CD14-positive monocyte (primary cell): ENCODE measurements around the gene UBASH3B. TPM values are rescaled to one million over a fixed set of nuclear protein-coding genes. Genes with fewer than 3 reads are reported as not detected.

Experiments used
- DNase-seq, 3 donors: peaks; one replicate each; pipeline ENCODE4 v3.0.0-alpha.2; 2011 to 2022
- H2AFZ ChIP-seq: 2 replicates; pipeline ENCODE4 v1.6.0; 2012; ENCODE audit warnings: mild to moderate bottlenecking, low read depth, low read length, inconsistent platforms; ENCODE audit not compliant: insufficient read depth, poor library complexity, severe bottlenecking
- H3K27ac ChIP-seq, 2 donors: 1 replicate in 1 of 2; 2 replicates in 1 of 2; pipeline ENCODE4 v1.5.1; 2012 to 2013; ENCODE audit warnings: low read length in 2 of 2, control low read depth in 1 of 2, inconsistent platforms in 1 of 2, low read depth in 1 of 2, mild to moderate bottlenecking in 1 of 2
- H3K27me3 ChIP-seq, 2 donors: one replicate each; pipeline versions ENCODE4 v1.6.0 to v1.6.1; 2011 to 2013; ENCODE audit warnings: low read length in 2 of 2; ENCODE audit not compliant: control insufficient read depth in 2 of 2, insufficient read depth in 2 of 2
- H3K36me3 ChIP-seq, 2 donors: replicated peaks in 1 of 2; 1 replicate in 1 of 2; 2 replicates in 1 of 2; pipeline versions ENCODE4 v1.5.1 to v1.6.1; 2012 to 2013; ENCODE audit warnings: low read length in 2 of 2, control low read depth in 1 of 2, inconsistent platforms in 1 of 2, mild to moderate bottlenecking in 1 of 2; ENCODE audit not compliant: insufficient read depth in 2 of 2, control insufficient read depth in 1 of 2
- H3K4me1 ChIP-seq, 2 donors: 1 replicate in 1 of 2; 2 replicates in 1 of 2; pipeline versions ENCODE4 v1.5.1 to v1.6.1; 2012 to 2013; ENCODE audit warnings: low read length in 2 of 2, control low read depth in 1 of 2, inconsistent platforms in 1 of 2, mild to moderate bottlenecking in 1 of 2, moderate library complexity in 1 of 2; ENCODE audit not compliant: insufficient read depth in 2 of 2, control insufficient read depth in 1 of 2
- H3K4me2 ChIP-seq: replicated peaks from 2 replicates; pipeline ENCODE3; 2012; ENCODE audit warnings: low read length, moderate library complexity, mild to moderate bottlenecking; ENCODE audit not compliant: poor library complexity, severe bottlenecking; ENCODE audit errors: extremely low read depth
- H3K4me3 ChIP-seq, 3 experiments: fragments of 200-600 bp in 1 of 3; sonication (generic) in 1 of 3; replicated peaks in 1 of 3; 1 replicate in 2 of 3; 2 replicates in 1 of 3; pipeline ENCODE4 v1.5.1; 2011 to 2013; ENCODE audit warnings: low read length in 3 of 3, mild to moderate bottlenecking in 3 of 3, control low read depth in 2 of 3, low read depth in 2 of 3, inconsistent platforms in 1 of 3, moderate library complexity in 1 of 3
- H3K79me2 ChIP-seq: 2 replicates; pipeline ENCODE4 v1.6.0; 2012; ENCODE audit warnings: mild to moderate bottlenecking, control low read depth, inconsistent platforms, low read length, moderate library complexity; ENCODE audit not compliant: insufficient read depth
- H3K9ac ChIP-seq: 2 replicates; pipeline ENCODE4 v1.6.0; 2017; ENCODE audit warnings: low read length, mild to moderate bottlenecking; ENCODE audit not compliant: insufficient read depth, poor library complexity, severe bottlenecking
- H3K9me3 ChIP-seq, 2 donors: replicated peaks in 1 of 2; 1 replicate in 1 of 2; 2 replicates in 1 of 2; pipeline versions ENCODE4 v1.5.1 to v1.6.1; 2012 to 2013; ENCODE audit warnings: low read length in 2 of 2, control low read depth in 1 of 2; ENCODE audit not compliant: control insufficient read depth in 1 of 2, insufficient read depth in 1 of 2
- H4K20me1 ChIP-seq: 2 replicates; pipeline ENCODE4 v1.6.0; 2012; ENCODE audit warnings: mild to moderate bottlenecking, low read length, control low read depth, moderate library complexity; ENCODE audit not compliant: insufficient read depth
- H3K27ac Mint-ChIP-seq, 7 donors: one replicate each; pipeline ENCODE4 v1.8.0; 2020; ENCODE audit warnings: mild to moderate bottlenecking in 7 of 7, mixed read lengths in 7 of 7, moderate library complexity in 6 of 7, inconsistent platforms in 2 of 7
- H3K27me3 Mint-ChIP-seq, 3 donors: one replicate each; pipeline ENCODE4 v1.8.0; 2021 to 2022; ENCODE audit warnings: low read depth in 3 of 3, mild to moderate bottlenecking in 3 of 3, mixed read lengths in 3 of 3, moderate library complexity in 3 of 3, inconsistent platforms in 1 of 3
- H3K36me3 Mint-ChIP-seq, 2 donors: one replicate each; pipeline ENCODE4 v1.8.0; 2020; ENCODE audit warnings: mixed read lengths in 2 of 2, inconsistent platforms in 1 of 2, mild to moderate bottlenecking in 1 of 2
- H3K4me1 Mint-ChIP-seq: one replicate; pipeline ENCODE4 v1.8.0; 2020; ENCODE audit warnings: mild to moderate bottlenecking, mixed read lengths
- H3K4me3 Mint-ChIP-seq, 2 donors: one replicate each; pipeline ENCODE4 v1.8.0; 2020; ENCODE audit warnings: mild to moderate bottlenecking in 2 of 2, mixed read lengths in 2 of 2, moderate library complexity in 1 of 2
- H3K9me3 Mint-ChIP-seq, 7 donors: one replicate each; pipeline ENCODE4 v1.8.0; 2020 to 2022; ENCODE audit warnings: mixed read lengths in 7 of 7, mild to moderate bottlenecking in 6 of 7, moderate library complexity in 6 of 7, inconsistent platforms in 2 of 7
- CTCF ChIP-seq: fragments of 200-600 bp; IDR thresholded peaks from one replicate; pipeline ENCODE4 v1.8.0; 2022; ENCODE audit warnings: antibody characterized with exemption, mild to moderate bottlenecking
- WGBS: methylation state at CpG from one replicate; pipeline ENCODE4 v1.1.5; 2013; ENCODE audit warnings: missing lambda C conversion rate; ENCODE audit not compliant: insufficient coverage; 5-methylcytosine and 5-hydroxymethylcytosine counted together
- intact Hi-C, 2 donors: fragments of 100-400 bp; cut with micrococcal nuclease; formaldehyde crosslinking; loops; one replicate each; pipeline versions ENCODE4 v1.15.0 to v1.15.1; 2023
- polyA plus RNA-seq, 3 donors: library from polyadenylated mRNA; depleted of rRNA in 1 of 3; unstranded in 2 of 3; stranded (reverse) in 1 of 3; fragments of 300-500 nt in 2 of 3; fragments of >200 nt in 1 of 3; fragmentation: Illumina TruSeq in 2 of 3; gene quantifications; 1 replicate in 2 of 3; 2 replicates in 1 of 3; pipeline ENCODE4 v1.2.3, GENCODE V29; 2012 to 2021

UBASH3B gene
- polyA plus RNA-seq, 3 donors: 3.3 to 13.5 (median 7.1) TPM

GRCh38 chr11:122686111-122686510 is 30.6 kb downstream of the UBASH3B start:
- no peak overlapping the region for H3K4me3 ChIP-seq
- H3K27ac ChIP-seq: no peak overlapping the region
- no peak for DNase-seq
- H3K4me3 Mint-ChIP-seq: no peak overlapping the region
- H3K27me3 Mint-ChIP-seq: no peaks in the 10 kb centered on the region
- H2AFZ ChIP-seq: no peak overlapping the region
- peaks cover 78% of the 10 kb centered on the region for H3K79me2 ChIP-seq
- peaks cover 7% of the 10 kb centered on the region for H4K20me1 ChIP-seq
- intact Hi-C loops: loop anchor here in 1 of 2 donors (10.0 kb wide), 1 partner anchor 69 kb away; no protein-coding TSS in a partner anchor
- peaks cover 57% of the 10 kb centered on the region for H3K4me1 Mint-ChIP-seq
- no peak overlapping the region for H3K4me2 ChIP-seq
- H3K27ac Mint-ChIP-seq: no peak overlapping the region
- peaks cover 9 to 13% of the 10 kb centered on the region in 2 donors for H3K36me3 Mint-ChIP-seq
- TF ChIP-seq CTCF: no peak
- no peak overlapping the region for H3K9ac ChIP-seq
- H3K9me3 ChIP-seq: no peaks in the 10 kb centered on the region
- peaks cover 25 to 26% of the 10 kb centered on the region in 2 donors for H3K4me1 ChIP-seq
- no peaks in the 10 kb centered on the region for H3K9me3 Mint-ChIP-seq
- no peaks in the 10 kb centered on the region for H3K36me3 ChIP-seq
- 84% methylated on average over 5 of the region's 8 CpGs for WGBS
- no peaks in the 10 kb centered on the region for H3K27me3 ChIP-seq

- peak overlapping the region; percentile 75 for H3K4me2 ChIP-seq
- H3K27me3 ChIP-seq: no peaks in the 10 kb centered on the region
- Mint-ChIP-seq H3K4me1 (peaks cover 79% of the 10 kb centered on the region), H3K9me3 (no peaks in the 10 kb centered on the region), H3K4me3 (peak overlapping the region; percentile 74 to 84), H3K27me3 (peaks cover 0 to 3% (median 0%) of the 10 kb centered on the region in 3 donors), H3K36me3 (peaks cover 7 to 19% of the 10 kb centered on the region in 2 donors), H3K27ac (peak overlapping the region; percentile 81 to 95 (median 91))
- peaks cover 55 to 61% of the 10 kb centered on the region in 2 donors for H3K4me1 ChIP-seq
- TF ChIP-seq CTCF: no peak
- H3K9ac ChIP-seq: peak overlapping the region; percentile 59
- H4K20me1 ChIP-seq: peaks cover 7% of the 10 kb centered on the region
- no peaks in the 10 kb centered on the region for H3K36me3 ChIP-seq
- 88% methylated on average over 7 of the region's 7 CpGs for WGBS
- intact Hi-C loops: loop anchor here in 1 of 2 donors (5.0 to 10.0 kb wide), 2 partner anchors 33 to 54 kb away; partner anchors contain the start of gene UBASH3B
- no peaks in the 10 kb centered on the region for H3K9me3 ChIP-seq
- DNase-seq: no peak
- H3K27ac ChIP-seq: peak overlapping the region; percentile 90 to 91
- H2AFZ ChIP-seq: peak overlapping the region; percentile 73
- H3K4me3 ChIP-seq: peak overlapping the region in 1 of 3 experiments; percentile 71
- peaks cover 79% of the 10 kb centered on the region for H3K79me2 ChIP-seq
Measured at GRCh38 chr11:122690384-122690783, 34.9 kb downstream of the UBASH3B start.
